Adrenal gland (tissue), 12 donors: ENCODE data around the gene SEMA3G. TPM values are rescaled to one million over a fixed set of nuclear protein-coding genes. Genes with fewer than 3 reads are reported as not detected.
A peak's percentile ranks its signal among the peaks of the same experiment; 100 is the strongest.

Source experiments
- DNase-seq, 7 donors: peaks; one replicate each; pipeline ENCODE4 v3.0.0-alpha.2; 2019 to 2020
- H3K27ac ChIP-seq, 5 donors: fragments of 200-600 bp; sonication (generic) in 4 of 5; 1 replicate in 3 of 5; 2 replicates in 2 of 5; pipeline versions ENCODE4 v1.5.1 to v1.8.0; 2016 to 2020; ENCODE audit warnings: mild to moderate bottlenecking in 1 of 5
- H3K27me3 ChIP-seq: fragments of 200-600 bp; 2 replicates; pipeline ENCODE4 v1.8.0; 2021
- H3K36me3 ChIP-seq, 2 donors: fragments of 200-600 bp; replicated peaks in 1 of 2; 1 replicate in 1 of 2; 2 replicates in 1 of 2; pipeline versions ENCODE4 v1.5.1 to v1.8.0; 2018 to 2022
- H3K4me1 ChIP-seq, 2 donors: fragments of 200-600 bp; replicated peaks in 1 of 2; 1 replicate in 1 of 2; 2 replicates in 1 of 2; pipeline versions ENCODE4 v1.5.1 to v1.8.0; 2018 to 2021
- H3K4me3 ChIP-seq, 4 donors: fragments of 200-600 bp; sonication (generic) in 3 of 4; one replicate each; pipeline ENCODE4 v1.5.1; 2016 to 2018
- H3K9me3 ChIP-seq, 3 donors: fragments of 200-600 bp; sonication (generic) in 1 of 3; replicated peaks in 1 of 3; 1 replicate in 2 of 3; 2 replicates in 1 of 3; pipeline versions ENCODE4 v1.5.1 to v1.8.0; 2016 to 2021
- POLR2A ChIP-seq, 2 donors: fragments of 450-650 bp; IDR thresholded peaks; one replicate each; pipeline ENCODE4 v1.6.1; 2017; ENCODE audit warnings: antibody characterized with exemption in 2 of 2, mild to moderate bottlenecking in 2 of 2, moderate library complexity in 1 of 2
- WGBS, 4 donors: extraction: QIAGEN DNeasy Blood & Tissue Kit in 2 of 4; methylation state at CpG; one replicate each; pipeline versions ENCODE4 v1.1.5 to v1.1.7; 2013 to 2017; 5-methylcytosine and 5-hydroxymethylcytosine counted together
- intact Hi-C, 2 donors: fragments of 100-400 bp; cut with DNase I; formaldehyde crosslinking; loops; one replicate each; pipeline versions ENCODE4 v1.14.1 to v1.15.0; 2022 to 2023
- polyA plus RNA-seq, 3 donors: library from polyadenylated mRNA; stranded (reverse); fragments of 200-250 nt in 2 of 3; fragments of 350-450 nt in 1 of 3; fragmentation: Illumina TruSeq in 1 of 3; extraction: RNeasy Lipid Tissue Mini Kit (QIAGEN cat#74804) in 1 of 3; gene quantifications; one replicate each; pipeline ENCODE4 v1.2.3, GENCODE V29; 2013 to 2014
- total RNA-seq, 9 donors: library from RNA; depleted of rRNA in 4 of 9; stranded (reverse); fragments of >200 nt in 4 of 9; fragments of 120-200 nt in 1 of 9; fragmentation: NEBNext Ultra II Directional in 1 of 9; extraction: Animal tissue kit (Norgen Biotek cat#: 25700) in 1 of 9; gene quantifications; one replicate each; pipeline versions ENCODE4 v1.1.0 to v1.2.4, GENCODE V29; 2013 to 2023
- TF ChIP-seq, protein P1 (sequence below), 6 experiments: fragments of 450-650 bp in 4 of 6; fragments of 200-600 bp in 2 of 6; sonication (generic) in 1 of 6; IDR thresholded peaks; 1 replicate in 5 of 6; 2 replicates in 1 of 6; pipeline versions ENCODE4 v1.5.1 to v1.8.0; 2016 to 2021; ENCODE audit warnings: antibody characterized with exemption in 6 of 6, mild to moderate bottlenecking in 2 of 6, moderate library complexity in 1 of 6
- donor health status: healthy with polysubstance abuse.
- donor health status: Bipolar disorder and iron deficiency.
- donor health status: DM: yes; HTN: yes; CAD: no.
- donor health status: DM: no; HTN: no; CAD: no.
- donor health status: DM: no; HTN: no; CAD: no.
- donor health status: DM: yes; HTN: yes; CAD: no.

Gene SEMA3G
- total and polyA plus RNA-seq, 12 donors: 0.81 to 6.8 (median 2.9) TPM

DNA sequence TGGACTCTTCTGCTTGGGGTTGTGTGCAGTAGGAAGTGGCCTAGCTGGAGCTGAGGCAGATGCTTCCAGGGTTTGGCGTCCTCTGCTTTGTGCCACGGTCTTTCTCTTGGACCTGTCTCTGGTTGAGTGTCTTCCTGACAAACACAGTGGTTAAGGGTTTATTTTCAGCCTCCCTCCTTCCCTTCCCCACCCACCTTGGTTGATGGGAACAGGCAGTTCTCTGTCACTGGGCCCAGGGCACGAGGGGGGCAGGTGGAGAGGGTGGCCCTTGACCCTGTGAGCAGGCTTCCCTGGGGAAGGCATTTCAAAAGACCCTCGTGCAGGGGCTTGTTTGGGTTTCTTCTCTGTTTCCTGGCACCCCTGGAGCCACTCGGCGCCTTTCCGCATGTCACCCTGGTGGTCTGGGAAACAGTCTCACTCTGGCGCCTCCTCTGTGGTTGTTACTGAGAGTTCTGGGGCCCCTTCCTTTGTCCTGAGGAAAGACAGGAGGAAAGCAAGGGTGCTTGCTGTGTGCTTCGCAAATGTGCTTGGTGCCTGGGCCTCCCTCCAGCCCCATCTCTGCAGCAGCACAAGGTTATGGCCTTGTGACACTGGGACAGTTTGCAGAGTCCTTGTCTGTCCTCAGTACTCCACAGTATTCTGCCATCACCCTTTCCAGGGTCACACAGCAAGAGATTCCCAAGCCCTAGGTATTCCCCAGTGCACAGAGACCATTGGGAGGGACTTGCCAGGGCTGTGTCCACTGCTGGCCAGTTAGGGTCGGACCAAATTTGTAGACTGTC is 40.0 kb upstream of the SEMA3G start:
- peak in 5 of 7 donors; percentile 64 to 71 (median 68) for DNase-seq
- WGBS, 4 donors: 55 to 63% (median 59%) methylated on average over 7 to 10 of the region's 10 CpGs
- Histone ChIP-seq H3K9me3 (no peaks in the 10 kb centered on the region), H3K36me3 (peaks cover 0 to 75% of the 10 kb centered on the region in 2 donors), H3K27me3 (no peaks in the 10 kb centered on the region), H3K27ac (peak overlapping the region in 4 of 5 donors; percentile 64 to 94 (median 82)), H3K4me1 (peaks cover 34 to 62% of the 10 kb centered on the region in 2 donors), H3K4me3 (no peak overlapping the region)
- TF ChIP-seq, protein P1, sequence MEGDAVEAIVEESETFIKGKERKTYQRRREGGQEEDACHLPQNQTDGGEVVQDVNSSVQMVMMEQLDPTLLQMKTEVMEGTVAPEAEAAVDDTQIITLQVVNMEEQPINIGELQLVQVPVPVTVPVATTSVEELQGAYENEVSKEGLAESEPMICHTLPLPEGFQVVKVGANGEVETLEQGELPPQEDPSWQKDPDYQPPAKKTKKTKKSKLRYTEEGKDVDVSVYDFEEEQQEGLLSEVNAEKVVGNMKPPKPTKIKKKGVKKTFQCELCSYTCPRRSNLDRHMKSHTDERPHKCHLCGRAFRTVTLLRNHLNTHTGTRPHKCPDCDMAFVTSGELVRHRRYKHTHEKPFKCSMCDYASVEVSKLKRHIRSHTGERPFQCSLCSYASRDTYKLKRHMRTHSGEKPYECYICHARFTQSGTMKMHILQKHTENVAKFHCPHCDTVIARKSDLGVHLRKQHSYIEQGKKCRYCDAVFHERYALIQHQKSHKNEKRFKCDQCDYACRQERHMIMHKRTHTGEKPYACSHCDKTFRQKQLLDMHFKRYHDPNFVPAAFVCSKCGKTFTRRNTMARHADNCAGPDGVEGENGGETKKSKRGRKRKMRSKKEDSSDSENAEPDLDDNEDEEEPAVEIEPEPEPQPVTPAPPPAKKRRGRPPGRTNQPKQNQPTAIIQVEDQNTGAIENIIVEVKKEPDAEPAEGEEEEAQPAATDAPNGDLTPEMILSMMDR (IDR thresholded peaks at IDR 0.05): no peak
- TF ChIP-seq POLR2A (IDR thresholded peaks at IDR 0.05): no peak
- intact Hi-C loops: loop anchor here in 1 of 2 donors (5.0 kb wide), 1 partner anchor 37 kb away; no protein-coding TSS in a partner anchor

DNA sequence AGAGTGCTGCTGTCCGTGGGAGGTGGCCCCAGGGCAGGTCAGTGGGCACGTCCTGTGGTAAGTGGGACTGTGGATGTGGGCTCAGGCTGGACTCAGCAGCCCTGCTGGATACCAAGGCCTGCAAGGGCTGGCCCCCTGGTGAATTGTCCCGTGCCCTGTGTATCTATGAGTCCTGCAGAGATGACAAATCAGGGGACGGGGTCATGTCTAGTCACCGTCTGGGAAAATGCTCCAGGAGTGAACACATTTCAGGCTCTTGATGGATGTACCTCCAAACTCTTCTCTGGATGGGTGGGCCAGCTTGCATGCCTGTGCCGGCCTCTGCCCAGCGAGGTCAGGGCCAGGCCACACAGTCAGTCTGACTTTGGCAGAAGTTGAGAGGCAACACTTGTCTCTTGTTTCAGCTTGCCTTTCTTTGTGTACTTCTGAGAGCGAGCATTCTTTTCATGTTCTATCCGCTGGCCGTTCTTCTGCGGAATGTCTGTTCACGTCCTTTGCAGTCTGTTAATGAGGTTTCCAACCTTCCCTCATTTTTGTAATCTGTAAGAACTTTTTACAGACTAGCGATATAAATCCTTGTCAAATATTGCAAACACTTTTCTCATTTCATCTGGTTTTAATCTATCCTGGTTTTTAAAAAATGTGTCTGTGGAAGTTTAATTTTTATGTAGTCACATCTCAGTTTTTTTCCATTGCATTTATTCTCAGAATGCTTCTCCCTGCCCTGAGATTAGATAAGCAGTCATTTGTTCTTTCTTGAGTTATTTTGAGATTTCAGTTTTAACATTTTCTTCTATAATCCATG is 38.9 kb upstream of the SEMA3G start:
- Histone ChIP-seq H3K9me3 (no peaks in the 10 kb centered on the region), H3K4me1 (peaks cover 31 to 66% of the 10 kb centered on the region in 2 donors), H3K36me3 (peaks cover 0 to 75% of the 10 kb centered on the region in 2 donors), H3K4me3 (no peak overlapping the region), H3K27ac (peak overlapping the region; percentile 19 to 94 (median 78)), H3K27me3 (no peaks in the 10 kb centered on the region)
- peak in 6 of 7 donors; percentile 76 to 89 (median 84) for DNase-seq
- WGBS, 4 donors: 37 to 46% (median 44%) methylated on average over 13 of the region's 13 CpGs
- intact Hi-C loops: no loop called here
- peak in 1 of 2 donors; percentile 48 for TF ChIP-seq POLR2A (IDR thresholded peaks at IDR 0.05)
- TF ChIP-seq, protein P1 (IDR thresholded peaks at IDR 0.05): no peak

DNA sequence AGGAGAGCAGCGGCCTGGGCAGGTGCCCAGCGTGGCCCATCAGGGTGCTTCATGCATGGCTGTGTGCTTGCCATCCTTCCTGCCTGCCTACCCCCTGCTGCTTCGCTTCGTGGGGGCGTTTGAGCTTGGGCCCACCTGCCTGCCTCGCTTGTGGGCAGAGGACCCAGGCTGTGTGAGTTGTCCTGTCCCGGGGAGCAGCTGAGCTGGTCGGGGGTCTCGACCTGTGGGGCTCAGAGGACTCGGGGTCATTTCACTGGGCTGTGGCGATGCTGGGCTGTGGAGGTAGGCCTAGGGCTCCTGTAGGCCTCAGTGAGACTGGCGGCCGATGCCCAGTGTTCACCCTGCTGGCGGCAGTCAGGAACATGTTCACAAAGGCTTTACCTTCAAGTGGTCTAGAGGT is 38.2 kb upstream of the SEMA3G start:
- H3K9me3 ChIP-seq: no peaks in the 10 kb centered on the region
- WGBS, 4 donors: 79 to 91% (median 88%) methylated on average over 7 to 14 of the region's 14 CpGs
- H3K27ac ChIP-seq: peak overlapping the region; percentile 19 to 94 (median 78)
- DNase-seq: no peak
- peaks cover 0 to 75% of the 10 kb centered on the region in 2 donors for H3K36me3 ChIP-seq
- no peaks in the 10 kb centered on the region for H3K27me3 ChIP-seq
- H3K4me3 ChIP-seq: no peak overlapping the region
- H3K4me1 ChIP-seq: peaks cover 31 to 66% of the 10 kb centered on the region in 2 donors
- intact Hi-C loops: no loop called here
- TF ChIP-seq, protein P1 (IDR thresholded peaks at IDR 0.05): peak in 1 of 6 experiments; percentile 3
- no peak for TF ChIP-seq POLR2A (IDR thresholded peaks at IDR 0.05)
